H1 (cell line): ENCODE results near the gene TCERG1L.

Experiments
- CEBPB ChIP-seq: IDR thresholded peaks from 2 replicates; pipeline ENCODE4 v1.6.1; 2012; ENCODE audit warnings: low read depth, low read length
- CTCF ChIP-seq, 3 experiments: IDR thresholded peaks; 1 replicate in 2 of 3; 2 replicates in 1 of 3; pipeline versions ENCODE4 v1.5.1 to v1.6.1; 2011; ENCODE audit warnings: low read length in 3 of 3, mild to moderate bottlenecking in 3 of 3, inconsistent platforms in 2 of 3, low read depth in 1 of 3, moderate library complexity in 1 of 3; ENCODE audit not compliant: insufficient read depth in 1 of 3; ENCODE audit errors: control extremely low read depth in 1 of 3
- EZH2 ChIP-seq: fragments of 200-600 bp; sonication (generic); IDR thresholded peaks from 2 replicates; pipeline ENCODE4 v1.7.1; 2012; ENCODE audit warnings: low read depth, mild to moderate bottlenecking, moderate library complexity, low read length, inconsistent platforms; ENCODE audit not compliant: severe bottlenecking
- KDM1A ChIP-seq: fragments of 200-600, 300-600 bp; sonication (generic); IDR thresholded peaks from 2 replicates; pipeline ENCODE4 v1.7.1; 2016; ENCODE audit warnings: mild to moderate bottlenecking, low read length, borderline replicate concordance
- POLR2A ChIP-seq, 2 experiments: IDR thresholded peaks; 1 replicate in 1 of 2; 2 replicates in 1 of 2; pipeline ENCODE4 v1.6.1; 2011; ENCODE audit warnings: low read depth in 2 of 2, low read length in 2 of 2, mild to moderate bottlenecking in 2 of 2; ENCODE audit errors: control extremely low read depth in 1 of 2
- POLR2AphosphoS5 ChIP-seq: IDR thresholded peaks from 2 replicates; pipeline ENCODE4 v1.6.1; 2011; ENCODE audit warnings: low read depth, low read length

DNA sequence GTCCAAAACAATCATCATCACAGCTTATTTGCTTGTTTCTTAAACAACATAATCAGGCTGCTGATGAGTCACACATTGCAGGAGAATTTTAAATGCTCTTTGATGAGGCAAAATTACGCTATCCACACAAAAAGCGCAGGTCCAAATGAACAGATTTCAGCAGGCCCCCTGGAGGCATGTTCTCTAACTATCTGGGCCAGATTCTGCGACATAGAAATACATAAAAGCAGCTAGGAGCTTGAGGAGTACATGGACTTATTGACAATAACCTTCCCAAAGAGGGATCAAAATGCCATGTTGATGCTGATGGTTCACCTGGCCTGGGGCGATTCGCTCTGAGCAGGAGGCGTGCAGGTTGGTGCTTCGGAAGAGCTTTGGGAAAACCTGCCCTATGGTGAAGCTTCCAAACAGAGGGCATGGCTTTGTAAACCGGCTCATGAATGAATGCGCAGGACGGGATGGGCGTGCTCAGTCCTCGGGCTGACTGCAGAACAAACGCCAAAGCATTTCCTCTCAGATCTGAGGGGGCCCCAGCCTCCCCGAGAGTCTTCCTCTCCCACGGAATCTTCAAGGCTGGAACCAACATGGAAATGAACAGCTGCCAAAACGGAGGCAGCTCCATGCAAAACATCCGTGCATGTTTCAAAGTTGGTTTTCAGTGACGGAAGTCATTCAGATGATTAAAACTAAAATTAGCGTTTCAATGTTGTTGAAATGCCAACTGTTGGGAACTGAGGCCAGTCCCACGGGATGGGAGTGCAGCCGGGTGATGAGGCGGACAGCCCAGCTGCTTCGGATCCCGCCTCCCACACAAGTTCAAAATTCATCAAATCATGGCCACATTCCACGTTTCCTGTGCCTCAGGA, 179.6 kb downstream of the TCERG1L start:
- TF ChIP-seq POLR2AphosphoS5 (no peak), CTCF (IDR thresholded peaks at IDR 0.05; ENCODE audit: control extremely low read depth in 1 of 3, insufficient read depth in 1 of 3, low read depth in 1 of 3, low read length in 3 of 3) (no peak), EZH2 (no peak), CEBPB (no peak), POLR2A (IDR thresholded peaks at IDR 0.05; ENCODE audit: control extremely low read depth in 1 of 2, low read depth in 2 of 2, low read length in 2 of 2) (no peak), KDM1A (no peak)
